Activated CD8-positive, alpha-beta T cell treated with anti-CD3 and anti-CD28 coated beads, Interleukin-2, amount 10 ng/mL, durations not matched to agents 7 days and 5 days (primary cell): ENCODE results near the gene ACOX2. TPM values are rescaled to one million over a fixed set of nuclear protein-coding genes. Genes with fewer than 3 reads are reported as not detected.
"Not testable (repeated sequence)": the region's sequence is repeated elsewhere in the genome, so short reads cannot be mapped to it uniquely, and the experiment has no call there.

ENCODE experiments used
- ATAC-seq: fragments of 150-1000 bp; cut with Tn5 transposase; one replicate; pipeline ENCODE4 v1.10.0; 2021; ENCODE audit warnings: moderate library complexity
- CTCF ChIA-PET: fragments of 350-600 bp; sonication (Branson Sonifier 250); formaldehyde crosslinking; loops from one replicate; lab custom pipeline; 2021; ENCODE audit warnings: antibody characterized with exemption; lab: Charles Lee
- POLR2A ChIA-PET: fragments of 350-600 bp; sonication (Branson Sonifier 250); formaldehyde crosslinking; loops from one replicate; lab custom pipeline; 2021; ENCODE audit warnings: antibody characterized with exemption; lab: Charles Lee
- DNase-seq: peaks from one replicate; pipeline ENCODE4 v3.0.0-alpha.2; 2020
- H3K27ac Mint-ChIP-seq: one replicate; pipeline ENCODE4 v1.8.0; 2021; ENCODE audit warnings: mild to moderate bottlenecking, mixed read lengths
- H3K27me3 Mint-ChIP-seq: one replicate; pipeline ENCODE4 v1.8.0; 2021; ENCODE audit warnings: low read depth, mixed read lengths
- H3K36me3 Mint-ChIP-seq: one replicate; pipeline ENCODE4 v1.8.0; 2021; ENCODE audit warnings: low read depth, mixed read lengths
- H3K4me1 Mint-ChIP-seq: one replicate; pipeline ENCODE4 v1.8.0; 2021; ENCODE audit warnings: low read depth, mixed read lengths
- H3K4me3 Mint-ChIP-seq: one replicate; pipeline ENCODE4 v1.8.0; 2021; ENCODE audit warnings: mild to moderate bottlenecking, mixed read lengths
- H3K9me3 Mint-ChIP-seq: one replicate; pipeline ENCODE4 v1.8.0; 2022; ENCODE audit warnings: mixed read lengths; ENCODE audit not compliant: insufficient read depth
- total RNA-seq, 2 experiments: library from RNA; stranded (reverse); gene quantifications; one replicate each; pipeline ENCODE4 v1.2.3, GENCODE V29; 2021

ACOX2 gene
- total RNA-seq, 2 experiments from 2014 or later: not detected

GRCh38 chr3:58531555-58531954, 5.4 kb downstream of the ACOX2 start:
- DNase-seq: no peak
- no peak overlapping the region for H3K4me3 Mint-ChIP-seq
- peaks cover 2% of the 10 kb centered on the region for H3K27me3 Mint-ChIP-seq
- H3K27ac Mint-ChIP-seq: no peak overlapping the region
- CTCF ChIA-PET: interaction anchor here (1.2 to 2.0 kb wide), 5 partner anchors 9 to 225 kb away, joined by 4 to 7 read pairs (median 5); partner anchors contain the start of genes HTD2 and RPP14
- no peak for ATAC-seq
- no peaks in the 10 kb centered on the region for H3K9me3 Mint-ChIP-seq
- POLR2A ChIA-PET: no interaction called here
- H3K36me3 Mint-ChIP-seq: no peaks in the 10 kb centered on the region
- peaks cover 15% of the 10 kb centered on the region for H3K4me1 Mint-ChIP-seq

- peaks cover 2% of the 10 kb centered on the region for H3K27me3 Mint-ChIP-seq
- no peak overlapping the region for H3K27ac Mint-ChIP-seq
- H3K36me3 Mint-ChIP-seq: no peaks in the 10 kb centered on the region
- ChIA-PET POLR2A (no interaction called here), CTCF (interaction anchor here (0.9 to 1.6 kb wide), 2 partner anchors 8 to 38 kb away, joined by 3 to 4 read pairs; no protein-coding TSS in a partner anchor)
- no peaks in the 10 kb centered on the region for H3K9me3 Mint-ChIP-seq
- DNase-seq (no peak), ATAC-seq (no peak)
- peaks cover 6% of the 10 kb centered on the region for H3K4me1 Mint-ChIP-seq
- no peak overlapping the region for H3K4me3 Mint-ChIP-seq
Observed at GRCh38 chr3:58530354-58530865, 6.6 kb downstream of the ACOX2 start.

GRCh38 chr3:58529516-58530353, 7.3 kb downstream of the ACOX2 start:
- ChIA-PET POLR2A (no interaction called here), CTCF (interaction anchor here (0.8 to 1.5 kb wide), 3 partner anchors 19 to 39 kb away, joined by 3 to 4 read pairs (median 3); partner anchors contain the start of gene KCTD6)
- peaks cover 6% of the 10 kb centered on the region for H3K4me1 Mint-ChIP-seq
- H3K9me3 Mint-ChIP-seq: no peaks in the 10 kb centered on the region
- H3K27me3 Mint-ChIP-seq: peaks cover 2% of the 10 kb centered on the region
- DNase-seq (no peak), ATAC-seq (no peak)
- H3K36me3 Mint-ChIP-seq: no peaks in the 10 kb centered on the region
- H3K4me3 Mint-ChIP-seq: no peak overlapping the region
- no peak overlapping the region for H3K27ac Mint-ChIP-seq

- H3K27me3 Mint-ChIP-seq: no peaks in the 10 kb centered on the region
- ChIA-PET POLR2A (no interaction called here), CTCF (interaction anchor here (0.8 to 1.5 kb wide), 3 partner anchors 15 to 65 kb away, joined by 3 to 4 read pairs (median 4); partner anchors contain the start of gene KCTD6)
- no peaks in the 10 kb centered on the region for H3K36me3 Mint-ChIP-seq
- no peak overlapping the region for H3K4me3 Mint-ChIP-seq
- H3K27ac Mint-ChIP-seq: no peak overlapping the region
- H3K9me3 Mint-ChIP-seq: no peaks in the 10 kb centered on the region
- DNase-seq: no peak
- peaks cover 6% of the 10 kb centered on the region for H3K4me1 Mint-ChIP-seq
- ATAC-seq: no peak
Observed at GRCh38 chr3:58528629-58529028, 8.4 kb downstream of the ACOX2 start.

GRCh38 chr3:58527440-58527839, 9.6 kb downstream of the ACOX2 start:
- H3K4me1 Mint-ChIP-seq, DNase-seq, H3K27ac Mint-ChIP-seq, H3K9me3 Mint-ChIP-seq, H3K4me3 Mint-ChIP-seq, H3K27me3 Mint-ChIP-seq, CTCF ChIA-PET, POLR2A ChIA-PET, H3K36me3 Mint-ChIP-seq, ATAC-seq: not testable (repeated sequence)

- no peaks in the 10 kb centered on the region for H3K36me3 Mint-ChIP-seq
- H3K27ac Mint-ChIP-seq: no peak overlapping the region
- H3K4me3 Mint-ChIP-seq: no peak overlapping the region
- no peaks in the 10 kb centered on the region for H3K4me1 Mint-ChIP-seq
- POLR2A ChIA-PET: no interaction called here
- CTCF ChIA-PET: no interaction called here
- no peak for DNase-seq
- no peak for ATAC-seq
- no peaks in the 10 kb centered on the region for H3K27me3 Mint-ChIP-seq
- no peaks in the 10 kb centered on the region for H3K9me3 Mint-ChIP-seq
Observed at GRCh38 chr3:58526515-58526957, 10.5 kb downstream of the ACOX2 start.

GRCh38 chr3:58524326-58524888, 12.6 kb downstream of the ACOX2 start:
- ChIA-PET CTCF (interaction anchor here (1.0 kb wide), 1 partner anchor 31 kb away, joined by 3 read pairs; no protein-coding TSS in a partner anchor), POLR2A (interaction anchor here (1.4 kb wide), 1 partner anchor 19 kb away, joined by 3 read pairs; no protein-coding TSS in a partner anchor)
- Mint-ChIP-seq H3K36me3 (no peaks in the 10 kb centered on the region), H3K9me3 (no peaks in the 10 kb centered on the region), H3K4me3 (no peak overlapping the region), H3K4me1 (no peaks in the 10 kb centered on the region), H3K27me3 (no peaks in the 10 kb centered on the region), H3K27ac (no peak overlapping the region)
- ATAC-seq (no peak), DNase-seq (no peak)

- no peak for ATAC-seq
- Mint-ChIP-seq H3K27ac (no peak overlapping the region), H3K4me1 (no peaks in the 10 kb centered on the region), H3K9me3 (no peaks in the 10 kb centered on the region), H3K36me3 (no peaks in the 10 kb centered on the region), H3K27me3 (no peaks in the 10 kb centered on the region), H3K4me3 (no peak overlapping the region)
- ChIA-PET POLR2A (interaction anchor here (0.7 kb wide), 1 partner anchor 11 kb away, joined by 3 read pairs; no protein-coding TSS in a partner anchor), CTCF (interaction anchor here (1.1 to 1.2 kb wide), 2 partner anchors 9 to 28 kb away, joined by 3 to 4 read pairs; no protein-coding TSS in a partner anchor)
- no peak for DNase-seq
Observed at GRCh38 chr3:58522759-58523425, 14.1 kb downstream of the ACOX2 start.

GRCh38 chr3:58521917-58522631, 14.9 kb downstream of the ACOX2 start:
- ChIA-PET POLR2A (no interaction called here), CTCF (interaction anchor here (1.1 to 1.2 kb wide), 2 partner anchors 9 to 27 kb away, joined by 3 to 4 read pairs; no protein-coding TSS in a partner anchor)
- no peak for DNase-seq
- ATAC-seq: no peak
- Mint-ChIP-seq H3K27me3 (no peaks in the 10 kb centered on the region), H3K36me3 (no peaks in the 10 kb centered on the region), H3K9me3 (no peaks in the 10 kb centered on the region), H3K27ac (no peak overlapping the region), H3K4me3 (no peak overlapping the region), H3K4me1 (no peaks in the 10 kb centered on the region)

- Mint-ChIP-seq H3K4me3 (no peak overlapping the region), H3K27me3 (no peaks in the 10 kb centered on the region), H3K9me3 (no peaks in the 10 kb centered on the region), H3K4me1 (no peaks in the 10 kb centered on the region), H3K27ac (no peak overlapping the region), H3K36me3 (no peaks in the 10 kb centered on the region)
- ATAC-seq (no peak), DNase-seq (no peak)
- CTCF ChIA-PET: no interaction called here
- POLR2A ChIA-PET: no interaction called here
Observed at GRCh38 chr3:58521336-58521670, 15.7 kb downstream of the ACOX2 start.
